GM12878 (cell line): ENCODE measurements around the gene TRPC4. TPM values are rescaled to one million over a fixed set of nuclear protein-coding genes. Genes with fewer than 3 reads are reported as not detected.

Experiments used
- ATAC-seq: fragments of 200-7000 bp; cut with Tn5 transposase; 3 replicates; pipeline ENCODE4 v1.9.1; 2020; ENCODE audit warnings: mild to moderate bottlenecking, moderate library complexity
- BruUV-seq: library from RNA; stranded (reverse); fragments of 400-500 nt; replicated peaks from 2 replicates; lab custom pipeline; 2021; lab: Mats Ljungman, UMichigan
- CTCF ChIA-PET: fragments of 300-600 bp; sonication (Branson Sonifier 250); formaldehyde crosslinking; extraction: SDS; loops from one replicate; lab custom pipeline; 2021; ENCODE audit warnings: inconsistent platforms; lab: Yijun Ruan, JAX
- POLR2A ChIA-PET: fragments of 350-600 bp; formaldehyde crosslinking; extraction: SDS; loops from one replicate; lab custom pipeline; 2021; ENCODE audit warnings: inconsistent platforms; lab: Charles Lee
- RAD21 ChIA-PET: fragments of 300-600 bp; sonication (Branson Sonifier 250); formaldehyde crosslinking; loops from one replicate; lab custom pipeline; 2023; ENCODE audit warnings: antibody characterized with exemption; ENCODE audit not compliant: unreplicated experiment; lab: Charles Lee
- SMC1A ChIA-PET: fragments of 300-600 bp; sonication (Branson Sonifier 250); formaldehyde crosslinking; loops from one replicate; lab custom pipeline; 2023; ENCODE audit not compliant: unreplicated experiment, uncharacterized antibody; lab: Charles Lee
- DNase-seq: peaks from one replicate; pipeline ENCODE4 v3.0.0-alpha.2; 2011; ENCODE audit warnings: low read depth, low spot score
- FAIRE-seq: peaks from 3 replicates; lab custom pipeline; 2011; peaks lifted over from hg19 to GRCh38; lab: Jason Lieb, UNC
- H2AFZ ChIP-seq: 2 replicates; pipeline ENCODE4 v1.6.0; 2011; ENCODE audit warnings: low read depth, low read length, control low read depth; ENCODE audit not compliant: control insufficient read depth
- H3K27ac ChIP-seq: 2 replicates; pipeline ENCODE4 v1.5.1; 2011; ENCODE audit warnings: control low read depth; ENCODE audit not compliant: control insufficient read depth, insufficient read depth
- H3K27me3 ChIP-seq, 2 experiments: replicated peaks in 1 of 2; 2 replicates each; pipeline versions ENCODE4 v1.6.0 to v1.6.1; 2011; ENCODE audit warnings: low read length in 1 of 2; ENCODE audit not compliant: control insufficient read depth in 2 of 2, insufficient read depth in 2 of 2
- H3K36me3 ChIP-seq, 2 experiments: 2 replicates each; pipeline ENCODE4 v1.5.1; 2011; ENCODE audit warnings: low read length in 1 of 2; ENCODE audit not compliant: control insufficient read depth in 2 of 2, insufficient read depth in 2 of 2
- H3K4me1 ChIP-seq: 2 replicates; pipeline ENCODE4 v1.6.1; 2011; ENCODE audit warnings: mild to moderate bottlenecking, low read length, moderate library complexity, mixed read lengths; ENCODE audit not compliant: control insufficient read depth, insufficient read depth
- H3K4me2 ChIP-seq: 2 replicates; pipeline ENCODE4 v1.6.0; 2011; ENCODE audit warnings: control low read depth; ENCODE audit not compliant: control insufficient read depth, insufficient read depth
- H3K4me3 ChIP-seq: fragments of 200-600 bp; sonication (generic); 2 replicates; pipeline ENCODE4 v1.5.1; 2016
- H3K79me2 ChIP-seq: 2 replicates; pipeline ENCODE4 v1.6.0; 2011; ENCODE audit warnings: low read length; ENCODE audit not compliant: control insufficient read depth, insufficient read depth
- H3K9ac ChIP-seq: 2 replicates; pipeline ENCODE4 v1.8.0; 2011; ENCODE audit warnings: low read length, control low read depth, mixed read lengths; ENCODE audit not compliant: control insufficient read depth, insufficient read depth
- H3K9me3 ChIP-seq: replicated peaks from 3 replicates; pipeline ENCODE4 v1.5.1; 2011; ENCODE audit warnings: mild to moderate bottlenecking, low read length; ENCODE audit not compliant: control insufficient read depth, insufficient read depth
- H4K20me1 ChIP-seq: 2 replicates; pipeline ENCODE4 v1.6.0; 2011; ENCODE audit not compliant: control insufficient read depth, insufficient read depth
- ATF7 ChIP-seq: fragments of 450-650 bp; IDR thresholded peaks from 2 replicates; pipeline ENCODE4 v1.6.1; 2016; ENCODE audit warnings: low read depth, mild to moderate bottlenecking
- BCL11A ChIP-seq: IDR thresholded peaks from 2 replicates; pipeline ENCODE4 v1.6.1; 2011; ENCODE audit warnings: low read depth, low read length
- EED ChIP-seq: sonication (generic); IDR thresholded peaks from 2 replicates; pipeline ENCODE4 v1.6.1; 2016; ENCODE audit warnings: antibody characterized with exemption, low read depth
- EGR1 ChIP-seq, 2 experiments: IDR thresholded peaks; 1 replicate in 1 of 2; 2 replicates in 1 of 2; pipeline ENCODE4 v1.6.1; 2011 to 2012; ENCODE audit warnings: low read depth in 2 of 2, low read length in 2 of 2, borderline replicate concordance in 1 of 2, mild to moderate bottlenecking in 1 of 2, moderate library complexity in 1 of 2
- FOXK2 ChIP-seq: fragments of 450-650 bp; IDR thresholded peaks from 2 replicates; pipeline ENCODE4 v1.6.1; 2017; ENCODE audit warnings: mild to moderate bottlenecking, moderate library complexity
- MEF2B ChIP-seq: fragments of 450-650 bp; IDR thresholded peaks from 2 replicates; pipeline ENCODE4 v1.6.1; 2018; ENCODE audit warnings: mild to moderate bottlenecking, moderate library complexity; ENCODE audit not compliant: partially characterized antibody, poor library complexity, severe bottlenecking
- MXI1 ChIP-seq: fragments of 150-350 bp; IDR thresholded peaks from 2 replicates; pipeline ENCODE4 v1.6.1; 2011; ENCODE audit warnings: low read depth, mild to moderate bottlenecking, inconsistent platforms, low read length, improper control_type of control experiment
- PAX8 ChIP-seq: fragments of 450-650 bp; IDR thresholded peaks from 2 replicates; pipeline ENCODE4 v1.6.1; 2017; ENCODE audit warnings: mild to moderate bottlenecking, moderate library complexity
- POLR2AphosphoS2 ChIP-seq: IDR thresholded peaks from 2 replicates; pipeline ENCODE4 v1.6.1; 2011; ENCODE audit warnings: low read depth, mild to moderate bottlenecking, low read length, improper control_type of control experiment, moderate library complexity
- RB1 ChIP-seq: fragments of 450-650 bp; formaldehyde crosslinking; IDR thresholded peaks from 2 replicates; pipeline ENCODE4 v1.6.1; 2017; ENCODE audit warnings: mild to moderate bottlenecking, borderline replicate concordance
- RELB ChIP-seq: fragments of 450-650 bp; IDR thresholded peaks from 2 replicates; pipeline ENCODE4 v1.6.1; 2017; ENCODE audit warnings: low read depth, mild to moderate bottlenecking, moderate library complexity
- RFX5 ChIP-seq: IDR thresholded peaks from 2 replicates; pipeline ENCODE4 v1.6.1; 2011; ENCODE audit warnings: low read depth, low read length, improper control_type of control experiment
- SMAD1 ChIP-seq: fragments of 450-650 bp; IDR thresholded peaks from 2 replicates; pipeline ENCODE4 v1.6.1; 2018; ENCODE audit warnings: mild to moderate bottlenecking, low read depth; ENCODE audit not compliant: partially characterized antibody
- SREBF2 ChIP-seq: IDR thresholded peaks from 2 replicates; pipeline ENCODE4 v1.6.1; 2012; ENCODE audit warnings: mild to moderate bottlenecking, low read length
- WGBS: methylation state at CpG from one replicate; pipeline ENCODE4 v1.1.6; 2016; ENCODE audit warnings: low lambda C conversion rate; ENCODE audit not compliant: insufficient replicate concordance, insufficient coverage; ENCODE audit errors: missing lambda C conversion rate; 5-methylcytosine and 5-hydroxymethylcytosine counted together
- in situ Hi-C: fragments of 300-500 bp; cut with MboI; formaldehyde crosslinking; loops from 9 replicates; pipeline ENCODE4 v1.14.3; 2018; ENCODE audit warnings: mixed read lengths
- intact Hi-C: fragments of 100-400 bp; cut with micrococcal nuclease; formaldehyde crosslinking; loops from one replicate; pipeline ENCODE4 v1.14.2; 2022; ENCODE audit not compliant: unreplicated experiment
- polyA plus RNA-seq, 11 experiments: library from polyadenylated mRNA; depleted of rRNA in 4 of 11; unstranded in 6 of 11; stranded (reverse) in 5 of 11; fragments of >200 nt; fragmentation: Nextera tagmentation in 4 of 11; fragmentation: Illumina TruSeq in 1 of 11; extraction: Ambion mirVana in 4 of 11; extraction: Trizol in 1 of 11; gene quantifications; 1 replicate in 1 of 11; 2 replicates in 10 of 11; pipeline versions ENCODE4 v1.2.1 to v1.2.3, GENCODE V29; 2011 to 2016; ENCODE audit warnings: inconsistent platforms in 2 of 11, missing spikeins in 2 of 11, low read depth in 1 of 11
- total RNA-seq, 4 experiments: library from RNA; depleted of rRNA in 3 of 4; stranded (reverse); fragments of >200 nt in 3 of 4; fragmentation: Illumina TruSeq in 1 of 4; extraction: Trizol in 1 of 4; gene quantifications; 2 replicates each; pipeline versions ENCODE4 v1.2.1 to v1.2.3, GENCODE V29; 2013 to 2021
- TF ChIP-seq, protein P1 (sequence below): fragments of 450-650 bp; IDR thresholded peaks from 2 replicates; pipeline ENCODE4 v1.6.1; 2014; ENCODE audit warnings: mild to moderate bottlenecking

TRPC4 gene
- total and polyA plus RNA-seq, 10 of the 15 experiments (the other 5 are each of a cell fraction or from before 2014, with no cell fraction given), result not detected

DNA sequence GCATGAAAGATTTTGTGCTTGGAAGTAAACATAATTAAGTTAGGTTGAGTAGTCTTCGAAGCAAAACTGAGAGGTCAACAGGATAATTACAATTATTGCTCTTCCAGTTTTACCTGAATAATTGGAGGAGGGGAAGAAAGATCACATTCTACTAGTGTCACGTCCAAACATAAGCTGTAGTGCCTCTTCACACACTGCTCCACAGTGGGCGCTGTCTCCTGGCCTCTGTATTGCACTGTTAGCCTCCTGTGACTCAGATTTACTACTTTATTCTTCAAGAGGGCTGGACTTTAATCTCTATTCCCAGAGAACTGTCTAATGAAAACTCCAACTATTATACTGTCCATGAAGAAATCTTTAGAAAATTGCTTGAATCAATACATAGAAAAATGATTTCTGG, 62.9 kb downstream of the TRPC4 start:
- WGBS, result 1% methylated on average over 3 of the region's 3 CpGs
- CTCF ChIA-PET, result no interaction called here
- Histone ChIP-seq H3K4me1 (no peaks in the 10 kb centered on the region), H3K4me2 (no peak overlapping the region), H3K4me3 (no peak overlapping the region), H3K9ac (no peak overlapping the region), H3K79me2 (no peaks in the 10 kb centered on the region), H4K20me1 (no peaks in the 10 kb centered on the region), H3K27me3 (no peaks in the 10 kb centered on the region), H3K27ac (no peak overlapping the region), H2AFZ (no peak overlapping the region), H3K36me3 (no peaks in the 10 kb centered on the region), H3K9me3 (no peaks in the 10 kb centered on the region)
- POLR2A ChIA-PET, result no interaction called here
- TF ChIP-seq BCL11A (no peak), EED (no peak), SMAD1 (no peak)
- SMC1A ChIA-PET, result no interaction called here
- intact Hi-C loops (no loop called here), in situ Hi-C loops (no loop called here)
- FAIRE-seq (no peak), DNase-seq (no peak), ATAC-seq (no peak)
- RAD21 ChIA-PET, result no interaction called here
- BruUV-seq, result no TSS peak

DNA sequence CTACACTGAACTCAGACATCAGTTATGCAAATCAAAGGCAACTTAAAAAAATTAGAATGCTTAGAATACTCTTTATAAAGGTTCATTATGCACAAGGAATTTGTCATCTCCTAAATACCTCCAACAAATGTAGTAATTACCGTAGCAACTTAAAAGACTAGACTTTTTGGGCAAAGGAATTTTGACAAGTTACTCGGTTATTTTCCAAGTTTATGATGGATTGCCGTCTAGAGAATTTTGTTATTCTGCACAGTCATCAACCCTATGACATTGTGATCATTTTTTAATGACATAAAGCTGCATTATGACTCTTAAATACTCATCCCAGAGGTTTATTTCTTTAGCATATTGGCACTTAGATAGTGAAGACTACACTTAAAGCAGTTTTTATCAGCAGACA, 71.9 kb downstream of the TRPC4 start:
- ATAC-seq (no peak), FAIRE-seq (no peak), DNase-seq (no peak)
- in situ Hi-C loops (no loop called here), intact Hi-C loops (no loop called here)
- no TSS peak for BruUV-seq
- Histone ChIP-seq H3K9me3 (no peaks in the 10 kb centered on the region), H3K4me1 (no peaks in the 10 kb centered on the region), H3K4me2 (no peak overlapping the region), H3K4me3 (no peak overlapping the region), H3K27me3 (no peaks in the 10 kb centered on the region), H3K9ac (no peak overlapping the region), H3K79me2 (no peaks in the 10 kb centered on the region), H3K36me3 (no peaks in the 10 kb centered on the region), H4K20me1 (no peaks in the 10 kb centered on the region), H2AFZ (no peak overlapping the region), H3K27ac (no peak overlapping the region)
- RAD21 ChIA-PET, result no interaction called here
- POLR2A ChIA-PET, result no interaction called here
- SMC1A ChIA-PET, result no interaction called here
- 11% methylated on average over 3 of the region's 3 CpGs for WGBS
- CTCF ChIA-PET, result no interaction called here
- TF ChIP-seq RELB (no peak), PAX8 (no peak), MXI1 (no peak), ATF7 (no peak), RB1 (no peak), RFX5 (no peak), MEF2B (no peak), POLR2AphosphoS2 (no peak), EGR1 (IDR thresholded peaks at IDR 0.05; ENCODE audit: borderline replicate concordance in 1 of 2, low read depth in 2 of 2, low read length in 2 of 2) (no peak), SREBF2 (no peak), FOXK2 (no peak)
- TF ChIP-seq, protein P1, sequence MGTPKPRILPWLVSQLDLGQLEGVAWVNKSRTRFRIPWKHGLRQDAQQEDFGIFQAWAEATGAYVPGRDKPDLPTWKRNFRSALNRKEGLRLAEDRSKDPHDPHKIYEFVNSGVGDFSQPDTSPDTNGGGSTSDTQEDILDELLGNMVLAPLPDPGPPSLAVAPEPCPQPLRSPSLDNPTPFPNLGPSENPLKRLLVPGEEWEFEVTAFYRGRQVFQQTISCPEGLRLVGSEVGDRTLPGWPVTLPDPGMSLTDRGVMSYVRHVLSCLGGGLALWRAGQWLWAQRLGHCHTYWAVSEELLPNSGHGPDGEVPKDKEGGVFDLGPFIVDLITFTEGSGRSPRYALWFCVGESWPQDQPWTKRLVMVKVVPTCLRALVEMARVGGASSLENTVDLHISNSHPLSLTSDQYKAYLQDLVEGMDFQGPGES, result no peak
